GM19468 (cell line): ENCODE data around the gene HTR3E.
A peak's percentile ranks its signal among the peaks of the same experiment; 100 is the strongest.
"Not testable (repeated sequence)": the region's sequence is repeated elsewhere in the genome, so short reads cannot be mapped to it uniquely, and the experiment has no call there.

Experiments used
- ATAC-seq: cut with Tn5 transposase; IDR thresholded peaks from one replicate; pipeline ENCODE4 v1.9.1; 2021; ENCODE audit warnings: mild to moderate bottlenecking, moderate library complexity, moderate number of reproducible peaks; ENCODE audit not compliant: unreplicated experiment; ENCODE audit errors: extremely low read depth

The HTR3E gene

DNA sequence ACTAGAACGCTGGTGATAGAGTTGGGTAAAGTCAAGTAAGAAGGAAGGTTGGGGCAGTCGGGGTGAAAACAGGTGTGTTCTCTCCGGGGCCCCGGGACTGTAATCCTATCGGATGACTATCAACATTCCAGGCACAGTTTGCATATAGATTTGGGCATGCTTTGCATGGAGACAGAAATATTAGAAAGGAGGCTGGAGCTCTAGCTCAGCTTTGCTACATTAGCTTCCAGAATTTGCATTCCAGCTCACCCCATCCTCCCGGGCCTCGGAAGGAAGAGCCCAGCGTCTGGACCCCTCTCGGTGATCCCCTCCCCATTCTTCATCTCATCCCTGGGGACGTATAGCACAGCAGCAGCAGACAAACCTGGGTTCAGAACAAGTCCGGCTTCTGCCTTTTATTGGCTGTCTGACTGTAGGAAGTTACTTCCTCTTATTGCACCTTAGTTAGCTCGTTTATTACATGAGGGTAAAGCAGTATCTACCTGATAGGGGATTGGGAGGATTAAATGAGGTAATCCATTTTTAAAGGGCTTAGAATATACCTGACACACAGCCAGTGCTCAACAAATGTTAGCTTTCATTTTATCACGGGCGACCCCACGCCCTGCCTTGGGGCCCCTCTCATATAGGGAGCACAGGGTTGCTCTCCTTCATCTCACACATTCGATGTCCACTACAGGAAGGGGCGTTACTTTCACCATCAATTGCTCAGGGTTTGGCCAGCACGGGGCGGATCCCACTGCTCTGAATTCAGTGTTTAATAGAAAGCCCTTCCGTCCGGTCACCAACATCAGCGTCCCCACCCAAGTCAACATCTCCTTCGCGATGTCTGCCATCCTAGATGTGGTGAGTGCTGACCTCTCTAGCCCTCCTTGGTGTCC, 3.2 kb downstream of the HTR3E start:
- ATAC-seq: no peak

GRCh38 chr3:184110316-184110725, 13.5 kb downstream of the HTR3E start:
- ATAC-seq: no peak

GRCh38 chr3:184116017-184116416, 19.2 kb downstream of the HTR3E start:
- no peak for ATAC-seq

- no peak for ATAC-seq
Measured at GRCh38 chr3:184117636-184118035, 20.8 kb downstream of the HTR3E start.

DNA sequence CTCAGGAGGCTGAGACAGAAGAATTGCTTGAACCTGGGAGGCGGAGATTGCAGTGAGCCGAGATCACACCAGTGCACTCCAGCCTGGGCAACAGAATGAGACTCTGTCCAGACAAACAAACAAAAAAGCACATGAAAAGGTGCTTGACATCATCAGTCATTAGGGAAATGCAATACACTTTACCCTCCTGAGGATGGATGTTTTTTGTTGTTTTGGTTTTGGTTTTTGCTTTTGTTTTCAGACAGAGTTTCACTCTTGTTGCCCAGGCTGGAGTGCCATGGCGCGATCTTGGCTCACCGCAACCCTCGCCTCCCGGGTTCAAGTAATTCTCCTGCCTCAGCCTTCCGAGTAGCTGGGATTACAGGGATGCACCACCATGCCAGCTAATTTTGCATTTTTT, 24.2 kb downstream of the HTR3E start:
- not testable (repeated sequence) for ATAC-seq

GRCh38 chr3:184126006-184126405, 29.1 kb downstream of the HTR3E start:
- ATAC-seq: no peak

DNA sequence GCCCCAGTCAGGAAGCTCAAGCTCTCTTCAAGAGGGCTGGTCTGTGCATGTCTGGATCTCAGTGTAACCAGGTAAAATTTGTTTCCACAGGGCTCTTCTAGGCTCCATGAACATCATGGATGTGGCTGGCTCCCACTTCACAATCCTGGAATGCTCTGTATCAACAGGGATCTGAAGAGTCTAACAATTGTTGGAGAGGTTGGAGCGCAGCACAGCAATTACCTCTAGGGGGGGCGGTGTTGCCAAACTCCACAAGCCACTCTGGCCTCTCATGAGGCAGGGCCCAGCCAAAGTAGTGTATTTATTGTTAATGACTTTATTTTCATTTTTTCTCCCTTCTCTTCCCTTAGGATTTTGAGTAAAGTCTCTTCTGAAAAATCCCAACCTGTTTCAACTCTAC, 32.1 kb downstream of the HTR3E start:
- ATAC-seq: no peak

DNA sequence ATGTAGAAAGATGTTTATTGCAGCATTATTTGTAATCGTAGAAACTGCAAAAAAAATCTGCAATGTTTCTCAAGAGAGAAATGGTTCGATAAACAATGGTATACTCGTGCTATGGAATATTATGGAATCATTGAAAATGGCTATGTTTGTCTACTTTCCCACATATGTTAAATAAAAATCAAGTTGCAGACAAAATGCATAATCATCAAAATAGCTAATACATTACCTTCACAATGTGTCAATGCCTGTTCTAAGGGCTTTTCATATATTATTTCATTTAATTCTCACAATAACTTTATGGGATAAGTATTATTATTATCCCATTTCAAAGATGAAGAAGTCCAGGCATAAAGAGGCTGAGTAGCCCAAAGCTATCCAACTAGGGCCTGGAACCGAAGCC, 36.1 kb downstream of the HTR3E start:
- ATAC-seq: no peak

GRCh38 chr3:184133840-184134745, 37.2 kb downstream of the HTR3E start:
- ATAC-seq: no peak

- no peak for ATAC-seq
Measured at GRCh38 chr3:184134746-184135148, 37.9 kb downstream of the HTR3E start.

DNA sequence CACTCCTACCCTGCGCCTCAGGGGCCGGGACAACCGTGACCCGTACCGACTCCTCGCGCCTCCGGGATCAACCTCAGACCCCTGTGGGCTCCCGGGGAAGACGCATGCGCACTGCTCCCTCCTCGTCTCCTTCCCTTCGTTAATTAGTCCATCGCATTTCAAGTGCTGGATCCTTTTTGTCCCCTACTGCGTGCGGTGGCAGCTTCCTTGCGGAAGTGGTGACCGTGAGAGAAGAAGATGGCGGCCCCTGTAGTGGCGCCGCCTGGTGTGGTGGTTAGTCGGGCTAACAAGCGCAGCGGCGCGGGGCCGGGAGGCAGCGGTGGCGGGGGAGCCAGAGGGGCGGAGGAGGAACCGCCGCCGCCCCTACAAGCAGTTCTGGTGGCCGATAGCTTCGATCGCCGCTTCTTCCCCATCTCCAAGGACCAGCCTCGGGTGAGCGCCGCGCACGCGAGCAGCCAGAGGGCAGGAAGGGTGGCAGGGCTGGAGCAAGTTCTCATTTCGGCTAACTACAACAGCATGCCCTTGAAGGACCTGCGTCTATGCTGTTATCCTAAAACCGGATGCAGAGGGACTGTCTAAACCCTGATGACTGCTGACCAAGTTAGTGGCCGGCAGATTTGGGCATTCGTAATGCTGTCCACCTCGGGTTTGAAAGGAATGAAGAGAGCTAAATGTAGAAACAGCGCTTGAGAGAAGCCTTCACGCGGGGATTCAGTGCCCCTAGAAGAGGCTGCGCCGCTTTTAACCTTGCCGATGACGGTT, 38.5 kb downstream of the HTR3E start, which contains the start of gene EIF2B5:
EIF2B5 (plus strand) TSS at position 210 of the 762 bp plus-strand sequence; CDS start at position 238, 28 bp downstream.
- ATAC-seq: peak; percentile 82

- ATAC-seq: no peak
Measured at GRCh38 chr3:184135911-184136260, 39.0 kb downstream of the HTR3E start.

DNA sequence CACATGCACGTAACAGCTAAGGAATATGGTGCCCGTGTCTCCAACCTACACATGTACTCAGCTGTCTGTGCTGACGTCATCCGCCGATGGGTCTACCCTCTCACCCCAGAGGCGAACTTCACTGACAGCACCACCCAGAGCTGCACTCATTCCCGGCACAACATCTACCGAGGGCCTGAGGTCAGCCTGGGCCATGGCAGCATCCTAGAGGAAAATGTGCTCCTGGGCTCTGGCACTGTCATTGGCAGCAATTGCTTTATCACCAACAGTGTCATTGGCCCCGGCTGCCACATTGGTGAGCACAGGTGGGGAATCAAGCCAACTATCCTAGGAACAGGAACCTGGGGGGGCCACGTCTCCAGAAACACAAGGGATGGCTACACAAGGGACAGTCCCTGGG, 43.6 kb downstream of the HTR3E start:
- ATAC-seq: no peak

GRCh38 chr3:184142199-184142598, 45.3 kb downstream of the HTR3E start:
- no peak for ATAC-seq

GRCh38 chr3:184143327-184143726, 46.5 kb downstream of the HTR3E start:
- ATAC-seq: no peak

GRCh38 chr3:184144505-184144904, 47.6 kb downstream of the HTR3E start:
- ATAC-seq: no peak

GRCh38 chr3:184145111-184145524, 48.3 kb downstream of the HTR3E start:
- ATAC-seq: no peak

DNA sequence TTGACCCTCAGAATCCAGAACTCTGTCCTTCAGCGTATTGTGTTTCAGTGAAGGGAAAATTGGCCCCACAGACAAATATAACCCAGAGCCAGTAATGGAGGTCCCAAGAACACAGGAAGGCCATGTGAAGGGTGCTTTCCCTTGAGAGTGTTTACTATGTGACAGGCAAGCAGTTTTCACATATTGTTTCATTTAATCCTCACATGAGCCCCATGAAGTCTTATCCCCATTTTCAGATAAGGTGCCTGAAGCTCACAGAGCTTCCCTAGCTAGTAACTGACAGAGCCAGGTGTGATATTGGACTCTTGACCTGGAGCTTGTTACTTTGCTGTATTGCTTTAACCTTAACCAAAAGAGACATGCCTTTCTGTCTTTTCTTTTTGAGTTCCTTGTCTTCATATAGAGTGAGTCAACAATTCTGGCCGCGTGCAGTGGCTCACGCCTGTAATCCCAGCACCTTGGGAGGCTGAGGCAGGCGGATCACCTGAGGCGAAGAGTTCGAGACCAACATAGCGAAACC, 48.9 kb downstream of the HTR3E start:
- ATAC-seq: no peak

DNA sequence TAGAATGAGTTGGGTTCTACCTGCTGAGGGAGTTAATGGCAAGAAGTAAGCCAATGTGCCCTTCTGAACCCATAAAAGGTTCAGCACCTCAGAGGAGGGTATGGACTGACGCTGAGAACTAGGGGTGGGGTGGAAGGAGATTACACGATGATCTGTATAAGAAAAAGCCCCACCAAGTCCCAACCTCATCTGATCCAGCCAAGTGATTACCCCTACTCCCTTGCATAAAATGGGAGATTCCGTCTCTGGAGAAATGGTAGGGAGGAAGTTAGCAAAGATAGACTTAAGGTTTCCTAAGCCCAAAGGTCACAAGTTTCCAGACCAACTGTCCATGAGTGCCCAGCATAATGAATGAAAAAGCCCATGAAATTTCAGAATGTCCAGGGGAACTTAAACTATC, 51.2 kb downstream of the HTR3E start:
- no peak for ATAC-seq

DNA sequence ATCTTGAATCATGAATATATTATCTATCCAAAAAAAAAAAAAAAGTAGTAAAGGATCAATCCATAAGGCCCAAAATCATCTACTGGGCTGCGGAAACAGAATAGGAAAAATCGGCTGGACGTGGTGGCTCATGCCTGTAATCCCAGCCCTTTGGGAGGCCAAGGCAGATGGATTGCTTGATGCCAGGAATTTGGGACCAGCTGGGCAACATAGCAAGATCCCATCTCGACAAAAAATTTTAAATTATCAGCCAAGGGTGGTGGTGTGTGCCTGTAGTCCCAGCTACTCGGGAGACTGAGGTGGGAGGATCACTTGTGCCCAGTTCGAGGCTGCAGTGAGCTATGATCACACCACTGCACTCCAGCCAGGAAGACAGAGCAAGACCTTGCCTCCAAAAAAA, 52.3 kb downstream of the HTR3E start:
- no peak for ATAC-seq
